GM23338 (cell line): ENCODE data around the gene CD69. TPM values are rescaled to one million over a fixed set of nuclear protein-coding genes. Genes with fewer than 3 reads are reported as not detected.

ENCODE experiments used
- ATAC-seq: fragments of 200-7000 bp; cut with Tn5 transposase; 3 replicates; pipeline ENCODE4 v1.9.1; 2020
- DNase-seq: peaks from one replicate; pipeline ENCODE4 v3.0.0-alpha.2; 2015; ENCODE audit warnings: low spot score
- H2AFZ ChIP-seq: fragments of 200-600 bp; sonication (generic); 2 replicates; pipeline ENCODE4 v1.8.0; 2016; ENCODE audit warnings: antibody characterized with exemption, mild to moderate bottlenecking, moderate library complexity
- H3F3A ChIP-seq: fragments of 200-600 bp; sonication (generic); replicated peaks from 2 replicates; pipeline ENCODE4 v1.8.0; 2017; ENCODE audit warnings: antibody characterized with exemption, mixed run types, low read depth
- H3K27ac ChIP-seq: fragments of 200-600 bp; sonication (generic); 2 replicates; pipeline ENCODE4 v1.6.1; 2016; ENCODE audit warnings: low read depth
- H3K27me3 ChIP-seq: fragments of 200-600 bp; sonication (generic); 2 replicates; pipeline ENCODE4 v1.8.0; 2016; ENCODE audit warnings: mild to moderate bottlenecking, mixed run types, moderate library complexity; ENCODE audit not compliant: insufficient read depth
- H3K36me3 ChIP-seq: fragments of 200-600 bp; sonication (generic); 2 replicates; pipeline ENCODE4 v1.8.0; 2016; ENCODE audit warnings: mild to moderate bottlenecking; ENCODE audit not compliant: insufficient read depth
- H3K4me1 ChIP-seq: fragments of 200-600 bp; sonication (generic); 2 replicates; pipeline ENCODE4 v1.8.0; 2016; ENCODE audit warnings: mild to moderate bottlenecking, moderate library complexity; ENCODE audit not compliant: insufficient read depth
- H3K4me2 ChIP-seq: fragments of 200-600 bp; sonication (generic); 2 replicates; pipeline ENCODE4 v1.7.1; 2017; ENCODE audit warnings: mixed run types
- H3K4me3 ChIP-seq: fragments of 200-600 bp; sonication (generic); 2 replicates; pipeline ENCODE4 v1.6.1; 2016; ENCODE audit warnings: mixed run types
- H3K79me2 ChIP-seq: fragments of 200-600 bp; sonication (generic); replicated peaks from 2 replicates; pipeline ENCODE4 v1.8.0; 2017; ENCODE audit warnings: mild to moderate bottlenecking; ENCODE audit not compliant: insufficient read depth
- H3K9me2 ChIP-seq: fragments of 200-600 bp; sonication (generic); 2 replicates; pipeline ENCODE4 v1.8.0; 2017; ENCODE audit not compliant: insufficient read depth
- H4K20me1 ChIP-seq: fragments of 200-600 bp; sonication (generic); replicated peaks from 2 replicates; pipeline ENCODE4 v1.8.0; 2017; ENCODE audit warnings: mild to moderate bottlenecking; ENCODE audit not compliant: insufficient read depth
- H3K27ac Mint-ChIP-seq: 2 replicates; pipeline ENCODE4 v1.8.0; 2020; ENCODE audit warnings: inconsistent platforms, mild to moderate bottlenecking, moderate library complexity, mixed read lengths
- H3K27me3 Mint-ChIP-seq: 3 replicates; pipeline ENCODE4 v1.8.0; 2022; ENCODE audit warnings: low read depth, mild to moderate bottlenecking, moderate library complexity, mixed read lengths, inconsistent platforms; ENCODE audit not compliant: insufficient read depth, poor library complexity
- H3K36me3 Mint-ChIP-seq: 3 replicates; pipeline ENCODE4 v1.8.0; 2021; ENCODE audit warnings: low read depth, mild to moderate bottlenecking, inconsistent platforms, moderate library complexity, mixed read lengths
- H3K4me1 Mint-ChIP-seq: 3 replicates; pipeline ENCODE4 v1.8.0; 2020; ENCODE audit warnings: mild to moderate bottlenecking, inconsistent platforms, mixed read lengths
- H3K4me3 Mint-ChIP-seq: 3 replicates; pipeline ENCODE4 v1.8.0; 2021; ENCODE audit warnings: moderate library complexity, mild to moderate bottlenecking, inconsistent platforms, mixed read lengths
- H3K9me3 Mint-ChIP-seq: 3 replicates; pipeline ENCODE4 v1.8.0; 2020; ENCODE audit warnings: moderate library complexity, mild to moderate bottlenecking, inconsistent platforms, mixed read lengths
- CREB1 ChIP-seq: fragments of 250-450 bp; sonication (Bioruptor Pico); IDR thresholded peaks from 2 replicates; pipeline ENCODE4 v1.5.0; 2020; ENCODE audit warnings: low read depth, mild to moderate bottlenecking, moderate library complexity
- EZH2 ChIP-seq: fragments of 200-600 bp; sonication (generic); IDR thresholded peaks from one replicate; pipeline ENCODE4 v1.8.0; 2017; ENCODE audit warnings: antibody characterized with exemption, mild to moderate bottlenecking, low read depth; ENCODE audit not compliant: unreplicated experiment
- EZH2phosphoT487 ChIP-seq: fragments of 200-600 bp; sonication (generic); IDR thresholded peaks from one replicate; pipeline ENCODE4 v1.8.1; 2018; ENCODE audit warnings: antibody characterized with exemption; ENCODE audit not compliant: unreplicated experiment
- NANOG ChIP-seq: IDR thresholded peaks from 2 replicates; pipeline ENCODE4 v1.6.1; 2016; ENCODE audit warnings: antibody characterized with exemption, borderline replicate concordance
- POLR2AphosphoS5 ChIP-seq: IDR thresholded peaks from 2 replicates; pipeline ENCODE4 v1.6.1; 2016; ENCODE audit warnings: antibody characterized with exemption, low read depth
- ZNF114 ChIP-seq: fragments of 250-450 bp; sonication (Bioruptor Pico); IDR thresholded peaks from 2 replicates; pipeline ENCODE4 v1.5.0; 2020; ENCODE audit warnings: mild to moderate bottlenecking, moderate library complexity
- ZNF331 ChIP-seq: fragments of 250-450 bp; sonication (Bioruptor Pico); IDR thresholded peaks from 2 replicates; pipeline ENCODE4 v1.5.0; 2020; ENCODE audit warnings: low read depth, mild to moderate bottlenecking, moderate library complexity
- polyA plus RNA-seq: library from polyadenylated mRNA; unstranded; fragments of >200 nt; fragmentation: Nextera tagmentation; extraction: Ambion mirVana; gene quantifications from 2 replicates; pipeline ENCODE4 v1.2.1, GENCODE V29; 2016
- total RNA-seq: library from RNA; depleted of rRNA; stranded (reverse); fragments of >200 nt; shearing (Covaris generic); gene quantifications from 2 replicates; pipeline ENCODE4 v1.2.3, GENCODE V29; 2014
- TF ChIP-seq, protein P1 (sequence below): IDR thresholded peaks from one replicate; pipeline ENCODE4 v1.6.1; 2018; ENCODE audit warnings: antibody characterized with exemption; ENCODE audit not compliant: unreplicated experiment
- TF ChIP-seq, protein P2 (sequence below), 2 experiments: fragments of 200-600 bp in 1 of 2; sonication (generic) in 1 of 2; conservative IDR thresholded peaks; 2 replicates each; pipeline versions ENCODE4 v1.5.1 to v1.6.1; 2016 to 2017; ENCODE audit warnings: antibody characterized with exemption in 2 of 2, low read depth in 2 of 2, mild to moderate bottlenecking in 2 of 2, moderate library complexity in 1 of 2
- TF ChIP-seq, protein P3 (sequence below): fragments of 250-450 bp; sonication (Bioruptor Pico); IDR thresholded peaks from 2 replicates; pipeline ENCODE4 v1.5.0; 2020; ENCODE audit warnings: mild to moderate bottlenecking, moderate library complexity

The CD69 gene
- total and polyA plus RNA-seq, 2 experiments from 2014 or later: not detected

DNA sequence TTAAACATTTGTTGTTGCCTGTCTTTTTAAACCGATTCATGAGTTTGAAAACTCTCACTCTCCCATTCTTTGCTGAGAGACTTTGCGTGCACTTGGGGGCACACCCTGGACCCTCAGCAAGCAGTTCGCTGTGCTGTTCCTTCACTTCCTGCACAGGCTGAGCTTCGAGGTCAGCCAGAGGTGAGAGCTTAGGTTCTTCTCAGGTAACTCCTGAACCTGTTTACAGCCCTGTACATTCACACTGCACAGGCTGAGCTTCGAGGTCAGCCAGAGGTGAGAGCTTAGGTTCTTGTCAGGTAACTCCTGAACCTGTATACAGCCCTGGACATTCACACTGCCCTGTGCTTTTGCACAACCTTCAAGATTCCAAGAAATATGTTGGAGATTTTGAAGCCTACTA is 18.0 kb downstream of the CD69 start:
- no peak for ATAC-seq
- H3K27me3 ChIP-seq: no peaks in the 10 kb centered on the region
- Mint-ChIP-seq H3K4me1 (peaks cover 8% of the 10 kb centered on the region; the same call in 2 of the 3 replicates), H3K27me3 (peaks cover 2% of the 10 kb centered on the region), H3K27ac (no peak overlapping the region; the same call in 1 of the 2 replicates), H3K9me3 (no peaks in the 10 kb centered on the region), H3K4me3 (no peak overlapping the region), H3K36me3 (no peaks in the 10 kb centered on the region)
- H2AFZ ChIP-seq: peak overlapping the region; percentile 23; the same call in 1 of the 2 replicates
- no peak overlapping the region for H3K4me2 ChIP-seq
- H3F3A ChIP-seq: no peaks in the 10 kb centered on the region
- no peak overlapping the region for H3K27ac ChIP-seq
- TF ChIP-seq CREB1 (CRISPR knock-in tag): no peak
- TF ChIP-seq, protein P1, sequence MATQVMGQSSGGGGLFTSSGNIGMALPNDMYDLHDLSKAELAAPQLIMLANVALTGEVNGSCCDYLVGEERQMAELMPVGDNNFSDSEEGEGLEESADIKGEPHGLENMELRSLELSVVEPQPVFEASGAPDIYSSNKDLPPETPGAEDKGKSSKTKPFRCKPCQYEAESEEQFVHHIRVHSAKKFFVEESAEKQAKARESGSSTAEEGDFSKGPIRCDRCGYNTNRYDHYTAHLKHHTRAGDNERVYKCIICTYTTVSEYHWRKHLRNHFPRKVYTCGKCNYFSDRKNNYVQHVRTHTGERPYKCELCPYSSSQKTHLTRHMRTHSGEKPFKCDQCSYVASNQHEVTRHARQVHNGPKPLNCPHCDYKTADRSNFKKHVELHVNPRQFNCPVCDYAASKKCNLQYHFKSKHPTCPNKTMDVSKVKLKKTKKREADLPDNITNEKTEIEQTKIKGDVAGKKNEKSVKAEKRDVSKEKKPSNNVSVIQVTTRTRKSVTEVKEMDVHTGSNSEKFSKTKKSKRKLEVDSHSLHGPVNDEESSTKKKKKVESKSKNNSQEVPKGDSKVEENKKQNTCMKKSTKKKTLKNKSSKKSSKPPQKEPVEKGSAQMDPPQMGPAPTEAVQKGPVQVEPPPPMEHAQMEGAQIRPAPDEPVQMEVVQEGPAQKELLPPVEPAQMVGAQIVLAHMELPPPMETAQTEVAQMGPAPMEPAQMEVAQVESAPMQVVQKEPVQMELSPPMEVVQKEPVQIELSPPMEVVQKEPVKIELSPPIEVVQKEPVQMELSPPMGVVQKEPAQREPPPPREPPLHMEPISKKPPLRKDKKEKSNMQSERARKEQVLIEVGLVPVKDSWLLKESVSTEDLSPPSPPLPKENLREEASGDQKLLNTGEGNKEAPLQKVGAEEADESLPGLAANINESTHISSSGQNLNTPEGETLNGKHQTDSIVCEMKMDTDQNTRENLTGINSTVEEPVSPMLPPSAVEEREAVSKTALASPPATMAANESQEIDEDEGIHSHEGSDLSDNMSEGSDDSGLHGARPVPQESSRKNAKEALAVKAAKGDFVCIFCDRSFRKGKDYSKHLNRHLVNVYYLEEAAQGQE: no peak
- no peak for DNase-seq
- H3K9me2 ChIP-seq: peaks cover 5% of the 10 kb centered on the region; the same call in 1 of the 2 replicates
- H3K36me3 ChIP-seq: no peaks in the 10 kb centered on the region
- H3K4me1 ChIP-seq: peaks cover 7% of the 10 kb centered on the region
- no peaks in the 10 kb centered on the region for H3K79me2 ChIP-seq
- H3K4me3 ChIP-seq: no peak overlapping the region
- H4K20me1 ChIP-seq: no peaks in the 10 kb centered on the region

DNA sequence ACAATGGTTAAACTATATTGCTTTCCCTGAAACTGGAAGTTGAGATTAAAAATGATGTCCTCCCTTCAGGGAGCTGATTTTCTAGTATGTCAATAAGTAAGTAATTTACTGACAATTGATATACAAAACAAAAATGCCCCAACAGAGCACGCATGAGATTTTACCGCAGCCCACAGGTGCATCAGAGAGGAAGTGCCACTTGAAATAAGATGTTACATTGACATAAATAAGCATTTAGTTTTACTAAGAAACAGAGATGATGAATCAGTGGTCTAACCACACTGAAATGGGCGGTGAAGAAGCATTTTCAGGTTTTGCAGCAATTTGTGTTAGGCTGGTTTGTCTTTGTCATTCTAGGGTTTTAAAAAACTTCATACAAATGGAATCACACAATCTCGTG is 19.0 kb downstream of the CD69 start:
- Mint-ChIP-seq H3K27ac (no peak overlapping the region), H3K27me3 (peaks cover 2% of the 10 kb centered on the region), H3K4me1 (peaks cover 8% of the 10 kb centered on the region; the same call in 2 of the 3 replicates), H3K9me3 (no peaks in the 10 kb centered on the region), H3K4me3 (no peak overlapping the region), H3K36me3 (no peaks in the 10 kb centered on the region)
- Histone ChIP-seq H2AFZ (no peak overlapping the region), H3K27me3 (no peaks in the 10 kb centered on the region), H3K79me2 (no peaks in the 10 kb centered on the region), H3F3A (no peaks in the 10 kb centered on the region), H3K36me3 (no peaks in the 10 kb centered on the region), H3K4me1 (peaks cover 7% of the 10 kb centered on the region), H3K27ac (no peak overlapping the region), H3K9me2 (peaks cover 5% of the 10 kb centered on the region; the same call in 1 of the 2 replicates), H3K4me2 (no peak overlapping the region), H3K4me3 (no peak overlapping the region), H4K20me1 (no peaks in the 10 kb centered on the region)
- no peak for DNase-seq
- ATAC-seq: no peak
- TF ChIP-seq ZNF114: no peak
- TF ChIP-seq POLR2AphosphoS5: no peak
- no peak for TF ChIP-seq ZNF331
- no peak for TF ChIP-seq CREB1 (CRISPR knock-in tag)
- TF ChIP-seq, protein P2, sequence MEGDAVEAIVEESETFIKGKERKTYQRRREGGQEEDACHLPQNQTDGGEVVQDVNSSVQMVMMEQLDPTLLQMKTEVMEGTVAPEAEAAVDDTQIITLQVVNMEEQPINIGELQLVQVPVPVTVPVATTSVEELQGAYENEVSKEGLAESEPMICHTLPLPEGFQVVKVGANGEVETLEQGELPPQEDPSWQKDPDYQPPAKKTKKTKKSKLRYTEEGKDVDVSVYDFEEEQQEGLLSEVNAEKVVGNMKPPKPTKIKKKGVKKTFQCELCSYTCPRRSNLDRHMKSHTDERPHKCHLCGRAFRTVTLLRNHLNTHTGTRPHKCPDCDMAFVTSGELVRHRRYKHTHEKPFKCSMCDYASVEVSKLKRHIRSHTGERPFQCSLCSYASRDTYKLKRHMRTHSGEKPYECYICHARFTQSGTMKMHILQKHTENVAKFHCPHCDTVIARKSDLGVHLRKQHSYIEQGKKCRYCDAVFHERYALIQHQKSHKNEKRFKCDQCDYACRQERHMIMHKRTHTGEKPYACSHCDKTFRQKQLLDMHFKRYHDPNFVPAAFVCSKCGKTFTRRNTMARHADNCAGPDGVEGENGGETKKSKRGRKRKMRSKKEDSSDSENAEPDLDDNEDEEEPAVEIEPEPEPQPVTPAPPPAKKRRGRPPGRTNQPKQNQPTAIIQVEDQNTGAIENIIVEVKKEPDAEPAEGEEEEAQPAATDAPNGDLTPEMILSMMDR (conservative IDR thresholded peaks at IDR 0.05; ENCODE audit: low read depth in 2 of 2): no peak
- no peak for TF ChIP-seq EZH2
- TF ChIP-seq EZH2phosphoT487: no peak
- TF ChIP-seq, protein P3, sequence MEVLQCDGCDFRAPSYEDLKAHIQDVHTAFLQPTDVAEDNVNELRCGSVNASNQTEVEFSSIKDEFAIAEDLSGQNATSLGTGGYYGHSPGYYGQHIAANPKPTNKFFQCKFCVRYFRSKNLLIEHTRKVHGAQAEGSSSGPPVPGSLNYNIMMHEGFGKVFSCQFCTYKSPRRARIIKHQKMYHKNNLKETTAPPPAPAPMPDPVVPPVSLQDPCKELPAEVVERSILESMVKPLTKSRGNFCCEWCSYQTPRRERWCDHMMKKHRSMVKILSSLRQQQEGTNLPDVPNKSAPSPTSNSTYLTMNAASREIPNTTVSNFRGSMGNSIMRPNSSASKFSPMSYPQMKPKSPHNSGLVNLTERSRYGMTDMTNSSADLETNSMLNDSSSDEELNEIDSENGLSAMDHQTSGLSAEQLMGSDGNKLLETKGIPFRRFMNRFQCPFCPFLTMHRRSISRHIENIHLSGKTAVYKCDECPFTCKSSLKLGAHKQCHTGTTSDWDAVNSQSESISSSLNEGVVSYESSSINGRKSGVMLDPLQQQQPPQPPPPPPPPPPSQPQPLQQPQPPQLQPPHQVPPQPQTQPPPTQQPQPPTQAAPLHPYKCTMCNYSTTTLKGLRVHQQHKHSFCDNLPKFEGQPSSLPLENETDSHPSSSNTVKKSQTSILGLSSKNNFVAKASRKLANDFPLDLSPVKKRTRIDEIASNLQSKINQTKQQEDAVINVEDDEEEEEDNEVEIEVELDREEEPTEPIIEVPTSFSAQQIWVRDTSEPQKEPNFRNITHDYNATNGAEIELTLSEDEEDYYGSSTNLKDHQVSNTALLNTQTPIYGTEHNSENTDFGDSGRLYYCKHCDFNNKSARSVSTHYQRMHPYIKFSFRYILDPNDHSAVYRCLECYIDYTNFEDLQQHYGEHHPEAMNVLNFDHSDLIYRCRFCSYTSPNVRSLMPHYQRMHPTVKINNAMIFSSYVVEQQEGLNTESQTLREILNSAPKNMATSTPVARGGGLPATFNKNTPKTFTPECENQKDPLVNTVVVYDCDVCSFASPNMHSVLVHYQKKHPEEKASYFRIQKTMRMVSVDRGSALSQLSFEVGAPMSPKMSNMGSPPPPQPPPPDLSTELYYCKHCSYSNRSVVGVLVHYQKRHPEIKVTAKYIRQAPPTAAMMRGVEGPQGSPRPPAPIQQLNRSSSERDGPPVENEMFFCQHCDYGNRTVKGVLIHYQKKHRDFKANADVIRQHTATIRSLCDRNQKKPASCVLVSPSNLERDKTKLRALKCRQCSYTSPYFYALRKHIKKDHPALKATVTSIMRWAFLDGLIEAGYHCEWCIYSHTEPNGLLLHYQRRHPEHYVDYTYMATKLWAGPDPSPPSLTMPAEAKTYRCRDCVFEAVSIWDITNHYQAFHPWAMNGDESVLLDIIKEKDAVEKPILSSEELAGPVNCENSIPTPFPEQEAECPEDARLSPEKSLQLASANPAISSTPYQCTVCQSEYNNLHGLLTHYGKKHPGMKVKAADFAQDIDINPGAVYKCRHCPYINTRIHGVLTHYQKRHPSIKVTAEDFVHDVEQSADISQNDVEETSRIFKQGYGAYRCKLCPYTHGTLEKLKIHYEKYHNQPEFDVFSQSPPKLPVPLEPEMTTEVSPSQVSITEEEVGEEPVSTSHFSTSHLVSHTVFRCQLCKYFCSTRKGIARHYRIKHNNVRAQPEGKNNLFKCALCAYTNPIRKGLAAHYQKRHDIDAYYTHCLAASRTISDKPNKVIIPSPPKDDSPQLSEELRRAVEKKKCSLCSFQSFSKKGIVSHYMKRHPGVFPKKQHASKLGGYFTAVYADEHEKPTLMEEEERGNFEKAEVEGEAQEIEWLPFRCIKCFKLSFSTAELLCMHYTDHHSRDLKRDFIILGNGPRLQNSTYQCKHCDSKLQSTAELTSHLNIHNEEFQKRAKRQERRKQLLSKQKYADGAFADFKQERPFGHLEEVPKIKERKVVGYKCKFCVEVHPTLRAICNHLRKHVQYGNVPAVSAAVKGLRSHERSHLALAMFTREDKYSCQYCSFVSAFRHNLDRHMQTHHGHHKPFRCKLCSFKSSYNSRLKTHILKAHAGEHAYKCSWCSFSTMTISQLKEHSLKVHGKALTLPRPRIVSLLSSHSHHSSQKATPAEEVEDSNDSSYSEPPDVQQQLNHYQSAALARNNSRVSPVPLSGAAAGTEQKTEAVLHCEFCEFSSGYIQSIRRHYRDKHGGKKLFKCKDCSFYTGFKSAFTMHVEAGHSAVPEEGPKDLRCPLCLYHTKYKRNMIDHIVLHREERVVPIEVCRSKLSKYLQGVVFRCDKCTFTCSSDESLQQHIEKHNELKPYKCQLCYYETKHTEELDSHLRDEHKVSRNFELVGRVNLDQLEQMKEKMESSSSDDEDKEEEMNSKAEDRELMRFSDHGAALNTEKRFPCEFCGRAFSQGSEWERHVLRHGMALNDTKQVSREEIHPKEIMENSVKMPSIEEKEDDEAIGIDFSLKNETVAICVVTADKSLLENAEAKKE (CRISPR knock-in tag): no peak
- TF ChIP-seq NANOG: no peak
